HCT116 (cell line): ENCODE data around the gene FERMT3. TPM values are rescaled to one million over a fixed set of nuclear protein-coding genes. Genes with fewer than 3 reads are reported as not detected.

ENCODE experiments used
- ATAC-seq: fragments of 200-7000 bp; cut with Tn5 transposase; 2 replicates; pipeline ENCODE4 v1.9.1; 2020; ENCODE audit warnings: mild to moderate bottlenecking, moderate library complexity
- BruUV-seq: library from RNA; stranded (reverse); fragments of 400-500 nt; replicated peaks from 2 replicates; lab custom pipeline; 2021; lab: Mats Ljungman, UMichigan
- CTCF ChIA-PET: fragments of 300-600 bp; sonication (Branson Sonifier 250); formaldehyde crosslinking; loops from one replicate; lab custom pipeline; 2021; ENCODE audit warnings: antibody characterized with exemption; lab: Charles Lee
- POLR2A ChIA-PET: fragments of 300-600, 350-600 bp; sonication (Branson Sonifier 250); formaldehyde crosslinking; loops from one replicate; lab custom pipeline; 2021; ENCODE audit warnings: antibody characterized with exemption; lab: Charles Lee
- RAD21 ChIA-PET, 2 experiments: fragments of 300-600 bp; sonication (Branson Sonifier 250); formaldehyde crosslinking; loops; one replicate each; lab custom pipeline; 2023; ENCODE audit warnings: low total read pairs in 2 of 2; ENCODE audit not compliant: uncharacterized antibody in 2 of 2, unreplicated experiment in 2 of 2, low non-redundant PET in 1 of 2; lab: Charles Lee
- DNase-seq: peaks from one replicate; pipeline ENCODE4 v3.0.0-alpha.2; 2010; ENCODE audit warnings: low read depth, low spot score
- H2AFZ ChIP-seq: fragments of 200-600 bp; shearing (Covaris generic), sonication (generic); 2 replicates; pipeline ENCODE4 v1.6.1; 2017; ENCODE audit warnings: low read depth, mixed run types, mixed read lengths, antibody characterized with exemption, low read length; ENCODE audit not compliant: poor library complexity, severe bottlenecking
- H3K27ac ChIP-seq: 2 replicates; pipeline ENCODE4 v1.5.1; 2012; ENCODE audit warnings: low read depth, low read length
- H3K27me3 ChIP-seq: fragments of 200-600 bp; sonication (generic); 2 replicates; pipeline ENCODE4 v1.6.1; 2016; ENCODE audit warnings: mixed run types, low read length, mixed read lengths; ENCODE audit not compliant: insufficient read depth
- H3K36me3 ChIP-seq, 2 experiments: fragments of 200-500 bp in 1 of 2; fragments of 200-600 bp in 1 of 2; sonication (Bioruptor generic) in 1 of 2; sonication (generic) in 1 of 2; 2 replicates each; pipeline versions ENCODE4 v1.5.1 to v1.6.1; 2014 to 2016; ENCODE audit warnings: low read length in 2 of 2, inconsistent platforms in 1 of 2, mixed read lengths in 1 of 2, mixed run types in 1 of 2; ENCODE audit not compliant: insufficient read depth in 2 of 2, control insufficient read depth in 1 of 2
- H3K4me1 ChIP-seq, 2 experiments: fragments of 200-600 bp in 1 of 2; sonication (generic) in 1 of 2; 2 replicates each; pipeline versions ENCODE4 v1.5.1 to v1.6.1; 2012 to 2017; ENCODE audit warnings: low read length in 2 of 2, inconsistent platforms in 1 of 2, mild to moderate bottlenecking in 1 of 2, mixed read lengths in 1 of 2, mixed run types in 1 of 2, moderate library complexity in 1 of 2; ENCODE audit not compliant: insufficient read depth in 2 of 2, control insufficient read depth in 1 of 2
- H3K4me2 ChIP-seq: fragments of 200-600 bp; sonication (generic); 2 replicates; pipeline ENCODE4 v1.6.1; 2017; ENCODE audit warnings: mixed run types, low read length, mixed read lengths
- H3K4me3 ChIP-seq, 2 experiments: fragments of 200-600 bp in 1 of 2; sonication (generic) in 1 of 2; replicated peaks in 1 of 2; 2 replicates each; pipeline ENCODE4 v1.5.1; 2011 to 2016; ENCODE audit warnings: low read length in 2 of 2, control low read depth in 1 of 2, low read depth in 1 of 2, mild to moderate bottlenecking in 1 of 2, mixed read lengths in 1 of 2, mixed run types in 1 of 2
- H3K79me2 ChIP-seq: fragments of 200-600 bp; sonication (generic); 2 replicates; pipeline ENCODE4 v1.6.1; 2017; ENCODE audit warnings: mild to moderate bottlenecking, mixed run types, low read length, moderate library complexity, mixed read lengths; ENCODE audit not compliant: insufficient read depth
- H3K9ac ChIP-seq: fragments of 200-600 bp; sonication (generic); 2 replicates; pipeline ENCODE4 v1.6.1; 2016; ENCODE audit warnings: low read length, mixed read lengths
- H3K9me2 ChIP-seq: fragments of 200-600 bp; sonication (generic), shearing (Covaris generic); 2 replicates; pipeline ENCODE4 v1.6.1; 2017; ENCODE audit warnings: mixed run types, mild to moderate bottlenecking, moderate library complexity; ENCODE audit not compliant: insufficient read depth
- H3K9me3 ChIP-seq, 2 experiments: fragments of 200-500 bp in 1 of 2; fragments of 200-600 bp in 1 of 2; sonication (Bioruptor generic) in 1 of 2; sonication (generic) in 1 of 2; 2 replicates each; pipeline ENCODE4 v1.6.1; 2014 to 2017; ENCODE audit warnings: low read length in 2 of 2, mixed read lengths in 2 of 2, inconsistent platforms in 1 of 2, low read depth in 1 of 2, mild to moderate bottlenecking in 1 of 2, mixed run types in 1 of 2, moderate library complexity in 1 of 2; ENCODE audit not compliant: control insufficient read depth in 1 of 2, insufficient read depth in 1 of 2
- H4K20me1 ChIP-seq: fragments of 200-600 bp; sonication (generic), shearing (Covaris generic); 2 replicates; pipeline ENCODE4 v1.6.1; 2017; ENCODE audit warnings: mixed run types, mild to moderate bottlenecking, moderate library complexity; ENCODE audit not compliant: insufficient read depth
- CEBPB ChIP-seq: IDR thresholded peaks from 2 replicates; pipeline ENCODE4 v1.6.1; 2012; ENCODE audit warnings: low read depth
- EGR1 ChIP-seq: IDR thresholded peaks from 2 replicates; pipeline ENCODE4 v1.6.1; 2012; ENCODE audit warnings: low read depth
- ELF1 ChIP-seq: IDR thresholded peaks from 2 replicates; pipeline ENCODE4 v1.6.1; 2012; ENCODE audit warnings: low read depth, borderline replicate concordance
- EZH2 ChIP-seq: fragments of 200-600 bp; sonication (generic); IDR thresholded peaks from 2 replicates; pipeline ENCODE4 v1.6.1; 2017; ENCODE audit warnings: antibody characterized with exemption, mixed run types
- EZH2phosphoT487 ChIP-seq: fragments of 200-600 bp; IDR thresholded peaks from 2 replicates; pipeline ENCODE4 v1.6.1; 2018; ENCODE audit warnings: antibody characterized with exemption, borderline replicate concordance
- JUND ChIP-seq: IDR thresholded peaks from 2 replicates; pipeline ENCODE4 v1.6.1; 2012
- POLR2AphosphoS5 ChIP-seq: IDR thresholded peaks from 2 replicates; pipeline ENCODE4 v1.6.1; 2011; ENCODE audit warnings: mild to moderate bottlenecking, low read depth, low read length, moderate library complexity
- SIN3A ChIP-seq: IDR thresholded peaks from 2 replicates; pipeline ENCODE4 v1.6.1; 2012; ENCODE audit warnings: low read depth
- SRF ChIP-seq: IDR thresholded peaks from 2 replicates; pipeline ENCODE4 v1.6.1; 2012; ENCODE audit warnings: low read depth
- TCF7L2 ChIP-seq: IDR thresholded peaks from 2 replicates; pipeline ENCODE4 v1.7.0; 2011; ENCODE audit warnings: borderline replicate concordance, inconsistent platforms; ENCODE audit not compliant: insufficient read depth, insufficient read length; ENCODE audit errors: extremely low read depth
- ZFX ChIP-seq: fragments of 450-650 bp; IDR thresholded peaks from 2 replicates; pipeline ENCODE4 v1.6.1; 2017
- ZNF274 ChIP-seq: fragments of 200-500 bp; sonication (Bioruptor generic); IDR thresholded peaks from 2 replicates; pipeline ENCODE4 v1.6.1; 2014; ENCODE audit warnings: mild to moderate bottlenecking, low read depth, low read length, inconsistent platforms
- intact Hi-C: fragments of 100-400 bp; cut with micrococcal nuclease; formaldehyde crosslinking; loops from 2 replicates; pipeline ENCODE4 v1.10.0; 2022
- total RNA-seq: library from RNA; stranded (reverse); gene quantifications from one replicate; pipeline ENCODE4 v1.2.1, GENCODE V29; 2021; ENCODE audit not compliant: unreplicated experiment
- TF ChIP-seq, protein P1 (sequence below): IDR thresholded peaks from 2 replicates; pipeline ENCODE4 v1.6.1; 2012; ENCODE audit warnings: low read depth

The FERMT3 gene
- total RNA-seq, 1 experiment from 2014 or later, result 4.3 TPM

DNA sequence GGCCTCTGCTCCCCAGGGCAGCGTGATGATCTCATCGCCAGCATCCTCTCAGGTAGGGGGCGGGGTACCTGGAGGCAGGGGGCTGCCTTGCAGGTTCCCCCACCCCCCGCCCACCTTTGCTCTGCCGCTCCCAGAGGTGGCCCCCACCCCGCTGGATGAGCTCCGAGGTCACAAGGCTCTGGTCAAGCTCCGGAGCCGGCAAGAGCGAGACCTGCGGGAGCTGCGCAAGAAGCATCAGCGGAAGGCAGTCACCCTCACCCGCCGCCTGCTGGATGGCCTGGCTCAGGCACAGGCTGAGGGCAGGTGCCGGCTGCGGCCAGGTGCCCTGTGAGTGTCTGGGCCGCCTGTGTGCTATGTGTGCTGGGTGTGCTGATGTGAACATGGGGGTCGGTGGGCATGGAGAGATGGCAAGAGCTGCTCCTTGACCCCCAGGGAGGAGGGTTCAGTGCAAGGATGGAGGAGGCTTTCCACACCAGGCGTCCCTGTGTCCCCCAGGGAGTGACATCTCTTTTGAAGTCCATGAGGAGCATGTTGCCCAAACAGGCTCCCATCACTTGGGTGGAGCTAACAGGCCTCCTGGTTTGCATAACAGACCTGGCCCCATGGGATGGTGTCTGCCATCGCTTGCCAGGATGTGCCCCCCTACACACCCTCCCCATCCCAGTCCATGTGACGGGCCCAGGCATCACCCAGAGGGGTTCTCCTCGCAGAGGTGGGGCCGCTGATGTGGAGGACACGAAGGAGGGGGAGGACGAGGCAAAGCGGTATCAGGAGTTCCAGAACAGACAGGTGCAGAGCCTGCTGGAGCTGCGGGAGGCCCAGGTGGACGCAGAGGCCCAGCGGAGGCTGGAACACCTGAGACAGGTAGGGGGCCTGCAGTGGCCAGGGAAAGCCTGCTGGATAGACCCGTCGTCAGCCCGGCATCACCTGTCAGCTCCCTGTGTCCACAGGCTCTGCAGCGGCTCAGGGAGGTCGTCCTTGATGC, 58.9 kb downstream of the FERMT3 start:
- no peaks in the 10 kb centered on the region; the same call in 1 of the 2 replicates for H3K79me2 ChIP-seq
- intact Hi-C loops, result no loop called here
- H3K27me3 ChIP-seq, result no peaks in the 10 kb centered on the region
- ChIA-PET CTCF (interaction anchor here (1.4 kb wide), 1 partner anchor 15 kb away, joined by 4 read pairs; no protein-coding TSS in a partner anchor), POLR2A (no interaction called here)
- no peaks in the 10 kb centered on the region for H3K9me3 ChIP-seq
- no peak overlapping the region for H3K4me2 ChIP-seq
- H2AFZ ChIP-seq, result no peak overlapping the region
- H3K9me2 ChIP-seq, result no peaks in the 10 kb centered on the region
- peaks cover 5 to 38% of the 10 kb centered on the region in 2 experiments; a peak in 2 of 4 replicates for H3K36me3 ChIP-seq
- TF ChIP-seq JUND (no peak), SRF (no peak), EZH2 (no peak), ZNF274 (no peak), ZFX (no peak), POLR2AphosphoS5 (no peak), ELF1 (no peak), TCF7L2 (no peak), SIN3A (no peak)
- TF ChIP-seq, all 23 proteins: peak for 0
- DNase-seq (no peak), ATAC-seq (no peak)
- no peak overlapping the region for H3K9ac ChIP-seq
- RAD21 ChIA-PET, result no interaction called here
- H4K20me1 ChIP-seq, result no peaks in the 10 kb centered on the region
- no peak overlapping the region for H3K4me3 ChIP-seq
- no peak overlapping the region for H3K27ac ChIP-seq
- peaks cover 13 to 22% of the 10 kb centered on the region in 2 experiments; a peak in 3 of 4 replicates for H3K4me1 ChIP-seq
- BruUV-seq, result no TSS peak

GRCh38 chr11:64266339-64266738, 59.8 kb downstream of the FERMT3 start:
- ChIA-PET RAD21 (no interaction called here), CTCF (no interaction called here)
- TF ChIP-seq, protein P1, sequence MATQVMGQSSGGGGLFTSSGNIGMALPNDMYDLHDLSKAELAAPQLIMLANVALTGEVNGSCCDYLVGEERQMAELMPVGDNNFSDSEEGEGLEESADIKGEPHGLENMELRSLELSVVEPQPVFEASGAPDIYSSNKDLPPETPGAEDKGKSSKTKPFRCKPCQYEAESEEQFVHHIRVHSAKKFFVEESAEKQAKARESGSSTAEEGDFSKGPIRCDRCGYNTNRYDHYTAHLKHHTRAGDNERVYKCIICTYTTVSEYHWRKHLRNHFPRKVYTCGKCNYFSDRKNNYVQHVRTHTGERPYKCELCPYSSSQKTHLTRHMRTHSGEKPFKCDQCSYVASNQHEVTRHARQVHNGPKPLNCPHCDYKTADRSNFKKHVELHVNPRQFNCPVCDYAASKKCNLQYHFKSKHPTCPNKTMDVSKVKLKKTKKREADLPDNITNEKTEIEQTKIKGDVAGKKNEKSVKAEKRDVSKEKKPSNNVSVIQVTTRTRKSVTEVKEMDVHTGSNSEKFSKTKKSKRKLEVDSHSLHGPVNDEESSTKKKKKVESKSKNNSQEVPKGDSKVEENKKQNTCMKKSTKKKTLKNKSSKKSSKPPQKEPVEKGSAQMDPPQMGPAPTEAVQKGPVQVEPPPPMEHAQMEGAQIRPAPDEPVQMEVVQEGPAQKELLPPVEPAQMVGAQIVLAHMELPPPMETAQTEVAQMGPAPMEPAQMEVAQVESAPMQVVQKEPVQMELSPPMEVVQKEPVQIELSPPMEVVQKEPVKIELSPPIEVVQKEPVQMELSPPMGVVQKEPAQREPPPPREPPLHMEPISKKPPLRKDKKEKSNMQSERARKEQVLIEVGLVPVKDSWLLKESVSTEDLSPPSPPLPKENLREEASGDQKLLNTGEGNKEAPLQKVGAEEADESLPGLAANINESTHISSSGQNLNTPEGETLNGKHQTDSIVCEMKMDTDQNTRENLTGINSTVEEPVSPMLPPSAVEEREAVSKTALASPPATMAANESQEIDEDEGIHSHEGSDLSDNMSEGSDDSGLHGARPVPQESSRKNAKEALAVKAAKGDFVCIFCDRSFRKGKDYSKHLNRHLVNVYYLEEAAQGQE, result no peak
- no peak for TF ChIP-seq EZH2phosphoT487
- TF ChIP-seq CEBPB, result no peak
- no peak for TF ChIP-seq ELF1
- TF ChIP-seq EGR1, result no peak
- no peak for TF ChIP-seq TCF7L2

More at GRCh38 chr11:64266339-64266738, 59.8 kb downstream of the FERMT3 start:
- H3K27ac ChIP-seq, result no peak overlapping the region; the same call in 1 of the 2 replicates
- no peaks in the 10 kb centered on the region for H3K27me3 ChIP-seq
- DNase-seq, result no peak
- intact Hi-C loops, result no loop called here
- no peak overlapping the region for H3K4me2 ChIP-seq
- H3K36me3 ChIP-seq, result peaks cover 5 to 34% of the 10 kb centered on the region in 2 experiments; a peak in 2 of 4 replicates
- peaks cover 13 to 25% of the 10 kb centered on the region in 2 experiments; a peak in 3 of 4 replicates for H3K4me1 ChIP-seq
- BruUV-seq, result no TSS peak
- H3K4me3 ChIP-seq, result no peak overlapping the region
- no peaks in the 10 kb centered on the region for H3K9me3 ChIP-seq
- H3K79me2 ChIP-seq, result no peaks in the 10 kb centered on the region; the same call in 1 of the 2 replicates
- no peak overlapping the region for H3K9ac ChIP-seq
- no peaks in the 10 kb centered on the region for H3K9me2 ChIP-seq
- no peaks in the 10 kb centered on the region for H4K20me1 ChIP-seq
- POLR2A ChIA-PET, result interaction anchor here (1.7 kb wide), 1 partner anchor 25 kb away, joined by 5 read pairs; the partner anchor contains the start of gene FKBP2
- ATAC-seq, result no peak
- no peak overlapping the region for H2AFZ ChIP-seq
